HG02571 (cell line): ENCODE results near the gene C17orf75.
"Not testable (repeated sequence)": the region's sequence is repeated elsewhere in the genome, so short reads cannot be mapped to it uniquely, and the experiment has no call there.

ENCODE experiments used
- ATAC-seq: cut with Tn5 transposase; IDR thresholded peaks from one replicate; pipeline ENCODE4 v1.9.1; 2021; ENCODE audit warnings: mild to moderate bottlenecking, moderate library complexity; ENCODE audit not compliant: unreplicated experiment

C17orf75 gene

DNA sequence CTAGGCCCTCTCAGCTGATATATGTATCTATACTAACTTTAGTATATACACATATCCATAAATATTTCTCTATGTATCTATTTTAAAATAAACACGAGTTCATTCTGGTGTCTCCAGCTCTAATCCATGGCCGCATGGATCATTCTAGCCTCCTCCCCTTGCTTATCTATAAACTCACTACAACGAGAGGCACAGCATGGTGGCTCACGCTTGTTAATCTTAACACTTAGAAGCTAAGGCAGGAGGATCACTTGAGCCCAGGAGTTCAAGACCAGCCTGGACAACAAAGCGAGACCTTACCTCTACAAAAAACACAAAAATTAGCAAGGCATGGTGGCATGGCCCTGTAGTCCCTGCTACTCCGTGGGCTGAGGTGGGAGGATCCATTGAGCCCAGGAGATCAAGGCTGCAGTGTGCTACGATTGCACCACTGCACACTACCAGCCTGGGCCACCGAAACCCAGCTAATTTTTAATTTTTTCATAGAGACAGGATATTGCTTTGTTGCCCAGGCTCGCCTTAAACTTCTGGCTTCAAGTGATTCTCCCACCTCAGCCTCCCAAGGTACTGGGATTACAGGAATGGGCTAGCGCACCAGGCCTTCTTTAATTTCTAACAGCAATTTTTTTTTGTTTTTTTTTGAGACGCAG, 4.1 kb upstream of the C17orf75 start:
- ATAC-seq: no peak

DNA sequence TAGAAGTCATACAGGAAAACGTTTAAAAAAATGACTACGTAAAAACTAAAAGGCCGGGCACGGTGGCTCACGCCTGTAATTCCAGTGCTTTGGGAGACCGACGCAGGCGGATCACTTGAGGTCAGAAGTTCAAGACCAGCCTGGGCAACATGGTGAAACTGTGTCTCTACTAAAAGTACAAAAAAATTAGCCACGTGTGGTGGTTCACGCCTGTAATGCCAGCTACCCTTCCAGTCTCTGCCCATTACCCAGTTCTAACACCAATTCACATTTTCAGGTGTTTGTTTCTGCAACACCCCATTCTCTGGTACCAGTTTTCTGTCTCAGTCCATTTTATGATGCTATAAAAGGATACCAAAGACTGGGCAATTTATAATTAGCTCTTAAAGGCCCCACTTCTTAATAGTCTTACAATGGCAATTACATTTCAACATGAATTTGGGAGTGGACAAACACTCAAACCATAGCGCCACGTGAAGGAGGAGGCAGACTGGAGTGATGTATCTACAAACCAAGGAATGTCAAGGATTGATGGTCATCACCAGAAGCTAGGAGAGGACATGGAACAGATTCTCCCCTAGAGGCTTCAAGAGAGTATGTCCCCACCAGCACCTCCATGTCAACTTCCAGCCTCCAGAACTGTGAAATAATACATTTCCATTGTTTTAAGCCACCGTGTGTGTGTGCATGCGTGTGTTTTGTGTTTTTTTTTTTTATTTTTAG, 791 bp upstream of the C17orf75 start:
- ATAC-seq: no peak

GRCh38 chr17:32341141-32341856, 674 bp downstream of the C17orf75 start:
- no peak for ATAC-seq

DNA sequence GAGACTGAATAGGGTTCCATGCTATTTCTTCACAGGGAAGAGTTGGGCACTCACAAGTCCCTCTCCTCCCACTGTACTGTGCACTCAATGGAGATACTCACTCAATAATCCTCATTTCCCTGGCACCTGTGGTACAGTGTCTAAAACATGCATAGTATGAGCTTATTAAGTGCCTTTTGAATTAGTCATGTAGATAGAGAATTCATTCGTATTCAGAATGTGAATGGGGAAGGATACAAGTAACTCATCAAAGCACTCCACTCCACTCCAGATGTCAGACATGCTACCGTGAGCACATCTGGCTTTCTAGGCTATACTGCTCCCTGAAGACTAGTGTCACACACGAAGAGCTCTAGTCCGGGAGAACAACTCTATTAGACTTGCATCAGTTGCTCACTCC, 6.3 kb downstream of the C17orf75 start:
- no peak for ATAC-seq

DNA sequence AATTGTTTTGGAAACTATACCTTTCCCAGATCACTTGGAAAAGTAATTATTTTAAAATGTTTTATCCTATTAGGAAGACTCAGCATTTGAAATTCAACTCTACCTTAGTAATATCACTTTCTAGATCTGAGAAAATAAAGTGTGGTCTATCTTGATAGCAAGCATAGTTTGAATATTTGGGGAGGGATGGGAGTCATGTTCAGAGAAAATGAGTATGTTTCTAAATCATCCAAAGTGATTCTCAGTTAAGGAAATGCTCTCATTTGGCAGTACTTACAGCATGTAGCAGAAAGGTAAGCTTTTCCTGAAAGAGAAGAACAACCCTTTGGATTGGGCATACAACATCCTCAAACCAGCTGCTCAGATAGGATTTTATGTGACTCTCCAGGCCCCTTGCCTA, 6.9 kb downstream of the C17orf75 start:
- no peak for ATAC-seq

DNA sequence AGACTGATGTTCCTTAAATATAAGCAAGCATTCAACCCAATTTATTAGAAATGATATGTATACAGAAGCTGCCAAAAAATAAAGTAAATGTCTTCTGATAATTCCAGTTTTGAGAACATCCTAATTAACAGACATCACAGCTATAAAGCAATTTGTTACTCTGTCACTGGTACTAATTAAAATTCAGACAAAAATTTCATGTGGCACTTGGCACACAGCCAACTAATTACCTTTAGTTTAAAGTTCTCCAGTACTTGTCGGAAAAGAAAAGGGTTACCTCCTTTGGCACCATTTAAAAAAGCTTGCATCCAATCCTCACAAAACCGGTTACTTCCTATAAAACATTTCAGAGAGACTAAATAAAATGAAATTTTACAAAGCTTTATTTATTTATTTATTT, 8.8 kb downstream of the C17orf75 start:
- ATAC-seq: no peak

DNA sequence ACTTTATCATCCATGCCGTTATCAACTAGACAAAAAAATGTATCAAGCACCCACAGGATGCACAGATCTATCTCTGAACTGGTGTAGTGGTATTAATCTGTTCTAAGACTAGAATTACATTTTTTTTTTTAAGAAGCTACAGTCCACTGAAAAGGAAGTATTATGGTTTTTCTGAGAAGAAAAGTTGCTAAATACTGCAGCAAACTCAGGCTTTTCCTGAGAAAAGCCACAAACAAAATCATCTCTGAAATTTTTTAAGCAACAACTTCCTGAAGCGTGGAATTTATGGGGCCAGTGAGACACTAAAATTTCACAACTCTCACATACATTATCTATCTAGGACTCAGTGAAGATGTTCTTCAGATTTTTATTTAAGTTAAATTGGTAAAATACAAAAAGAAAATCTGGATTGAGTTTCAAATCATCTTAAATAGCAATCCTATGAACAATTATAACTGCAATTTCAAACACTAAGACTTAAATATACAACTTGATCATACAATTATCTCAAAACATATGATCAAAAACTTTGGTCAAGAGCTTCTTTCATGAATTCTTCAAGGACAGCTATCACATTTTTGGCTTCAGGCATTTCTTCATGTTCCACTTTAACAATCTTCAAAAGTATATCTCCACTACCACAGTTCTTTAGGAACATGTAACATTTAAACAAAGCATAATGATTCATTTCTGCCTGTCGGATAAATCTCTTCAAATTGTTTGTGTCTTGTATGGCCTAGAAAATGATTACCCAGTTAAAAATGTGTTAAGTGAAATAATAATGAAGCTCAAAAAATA, 10.5 kb downstream of the C17orf75 start:
- ATAC-seq: no peak

GRCh38 chr17:32330147-32330546, 11.8 kb downstream of the C17orf75 start:
- no peak for ATAC-seq

- no peak for ATAC-seq
Observed at GRCh38 chr17:32327911-32328310, 14.1 kb downstream of the C17orf75 start.

GRCh38 chr17:32323811-32324491, 18.0 kb downstream of the C17orf75 start:
- no peak for ATAC-seq

DNA sequence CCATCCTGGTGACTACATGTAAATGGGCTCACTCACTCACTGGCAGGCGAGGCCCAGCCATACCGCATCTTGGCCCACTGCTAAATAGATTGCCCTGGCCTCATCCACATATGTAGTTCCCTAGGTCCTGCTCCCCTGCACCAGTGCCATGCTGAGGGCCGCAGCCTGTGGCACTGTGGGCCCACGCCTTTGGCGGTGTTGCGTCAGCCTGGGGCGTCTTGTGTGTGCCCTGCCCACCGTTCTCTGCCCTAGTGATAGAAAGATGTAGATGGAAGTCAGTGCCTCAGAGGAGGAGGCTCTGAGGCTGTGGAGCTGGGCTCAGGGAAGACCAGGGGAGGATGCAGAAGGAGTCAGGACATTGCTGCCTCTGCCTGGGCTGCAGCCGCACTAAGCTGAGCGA, 18.9 kb downstream of the C17orf75 start:
- ATAC-seq: no peak

DNA sequence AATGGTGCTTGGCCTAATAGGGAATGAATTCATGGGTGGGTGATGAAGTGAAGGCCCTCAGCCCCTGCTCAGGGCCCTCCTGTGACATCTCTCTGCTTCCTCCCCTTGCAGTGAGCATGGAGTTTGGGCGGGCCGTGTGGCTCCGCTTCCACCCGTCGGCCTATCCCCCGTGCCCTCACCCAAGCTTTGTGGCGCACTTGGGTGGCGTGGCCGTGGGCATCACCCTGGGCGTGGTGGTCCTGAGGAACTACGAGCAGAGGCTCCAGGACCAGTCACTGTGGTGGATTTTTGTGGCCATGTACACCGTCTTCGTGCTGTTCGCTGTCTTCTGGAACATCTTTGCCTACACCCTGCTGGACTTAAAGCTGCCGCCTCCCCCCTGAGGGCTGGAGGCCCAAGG, 21.1 kb downstream of the C17orf75 start:
- ATAC-seq: no peak

- ATAC-seq: not testable (repeated sequence)
Observed at GRCh38 chr17:32320080-32320479, 21.9 kb downstream of the C17orf75 start.

GRCh38 chr17:32319548-32319905, 22.4 kb downstream of the C17orf75 start:
- ATAC-seq: peak; percentile 66

DNA sequence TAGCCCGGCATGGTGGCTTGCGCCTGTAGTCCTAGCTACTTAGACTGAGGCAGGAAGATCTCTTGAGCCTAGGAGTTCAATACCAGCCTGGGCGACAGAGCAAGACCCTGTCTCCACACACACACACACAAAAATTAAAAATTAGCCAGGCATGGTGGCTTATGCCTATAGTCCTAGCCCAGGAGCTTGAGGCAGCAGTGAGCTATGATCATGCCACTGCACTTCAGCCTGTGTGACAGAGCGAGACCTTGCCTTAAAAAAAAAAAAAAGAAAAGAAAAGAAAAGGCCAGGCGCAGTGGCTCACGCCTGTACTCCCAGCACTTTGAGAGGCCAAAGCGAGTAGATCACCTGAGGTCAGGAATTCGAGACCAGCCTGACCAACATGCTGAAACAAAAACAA, 23.9 kb downstream of the C17orf75 start:
- ATAC-seq: no peak

DNA sequence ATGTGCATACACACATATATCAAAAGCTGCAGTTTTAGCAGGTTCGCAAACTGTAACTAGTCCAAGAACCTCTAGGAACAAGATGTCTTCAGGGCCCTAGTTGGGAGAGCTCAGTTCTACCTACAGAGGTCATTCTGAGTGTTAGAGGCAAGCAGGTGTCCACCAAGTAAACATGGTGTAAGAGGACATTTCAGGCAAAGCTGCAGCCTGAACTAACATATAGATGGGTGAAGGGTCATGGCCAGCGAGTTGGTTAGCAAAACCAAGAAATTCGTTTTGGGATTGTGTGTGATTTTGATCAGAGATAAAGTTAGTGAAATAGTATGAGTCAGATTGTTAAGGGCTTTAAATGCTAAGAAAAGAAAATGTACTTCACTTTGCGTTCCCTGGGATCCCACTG, 24.6 kb downstream of the C17orf75 start:
- no peak for ATAC-seq

GRCh38 chr17:32316653-32317052, 25.3 kb downstream of the C17orf75 start:
- not testable (repeated sequence) for ATAC-seq

GRCh38 chr17:32315171-32315570, 26.8 kb downstream of the C17orf75 start:
- no peak for ATAC-seq

DNA sequence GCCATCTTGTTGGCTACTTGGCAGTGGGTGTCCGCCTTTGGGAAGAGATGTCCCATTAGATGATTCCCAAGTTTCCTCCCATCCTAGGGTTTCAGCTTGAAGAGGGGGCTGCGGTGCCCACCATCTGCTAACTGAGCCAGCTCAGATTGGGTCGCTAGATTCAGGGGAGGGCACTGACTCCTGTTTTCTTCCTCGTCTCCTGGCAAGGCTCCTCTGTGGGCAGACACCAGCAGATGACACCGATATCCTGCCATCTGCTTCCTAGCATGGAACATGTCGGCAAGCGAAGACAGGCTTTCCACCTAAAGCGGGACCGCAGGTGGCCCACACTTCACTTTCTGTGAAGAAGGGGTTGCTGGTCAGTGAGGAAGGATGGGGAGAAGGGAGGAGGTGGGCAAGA, 27.3 kb downstream of the C17orf75 start:
- ATAC-seq: no peak

- no peak for ATAC-seq
Observed at GRCh38 chr17:32311028-32311536, 30.9 kb downstream of the C17orf75 start.

GRCh38 chr17:32307658-32308057, 34.3 kb downstream of the C17orf75 start:
- ATAC-seq: no peak
